HAP-1 (cell line): ENCODE data around the gene RFX6.

Experiments used
- DNase-seq, 2 experiments: peaks; one replicate each; pipeline ENCODE4 v3.0.0-alpha.2; 2016 to 2020; ENCODE audit warnings: low spot score in 2 of 2
- H3K27me3 ChIP-seq: fragments of 250-450 bp; sonication (Bioruptor Pico); 2 replicates; pipeline ENCODE4 v1.5.1; 2020; ENCODE audit warnings: low read depth, mild to moderate bottlenecking, moderate library complexity
- H3K36me3 ChIP-seq: fragments of 250-450 bp; sonication (Bioruptor Pico); replicated peaks from 2 replicates; pipeline ENCODE4 v1.5.1; 2020; ENCODE audit warnings: mild to moderate bottlenecking
- H3K4me1 ChIP-seq: fragments of 250-450 bp; sonication (Bioruptor Pico); 2 replicates; pipeline ENCODE4 v1.5.1; 2020; ENCODE audit warnings: mild to moderate bottlenecking
- H3K4me3 ChIP-seq: fragments of 250-450 bp; sonication (Bioruptor Pico); 2 replicates; pipeline ENCODE4 v1.5.1; 2020; ENCODE audit warnings: mild to moderate bottlenecking, moderate library complexity
- H3K9me3 ChIP-seq: fragments of 250-450 bp; sonication (Bioruptor Pico); 2 replicates; pipeline ENCODE4 v1.5.1; 2020; ENCODE audit warnings: mild to moderate bottlenecking, moderate library complexity
- in situ Hi-C: fragments of 300-500 bp; cut with MboI; formaldehyde crosslinking; loops from 3 replicates; pipeline ENCODE4 v1.14.3; 2020; ENCODE audit warnings: low sequenced_read_pairs, inconsistent platforms, mixed read lengths

RFX6 gene

GRCh38 chr6:116928677-116929076 is 51.6 kb downstream of the RFX6 start:
- peaks cover 32% of the 10 kb centered on the region for H3K27me3 ChIP-seq
- H3K9me3 ChIP-seq = no peaks in the 10 kb centered on the region
- H3K4me3 ChIP-seq = no peak overlapping the region
- H3K4me1 ChIP-seq = peaks cover 4% of the 10 kb centered on the region; the same call in 1 of the 2 replicates
- no peaks in the 10 kb centered on the region for H3K36me3 ChIP-seq
- in situ Hi-C loops = no loop called here
- no peak for DNase-seq

- Histone ChIP-seq H3K4me1 (peaks cover 4% of the 10 kb centered on the region; the same call in 1 of the 2 replicates), H3K9me3 (no peaks in the 10 kb centered on the region), H3K36me3 (no peaks in the 10 kb centered on the region), H3K4me3 (no peak overlapping the region), H3K27me3 (peaks cover 24% of the 10 kb centered on the region)
- DNase-seq = no peak
- in situ Hi-C loops = no loop called here
Measured at GRCh38 chr6:116929825-116930224, 52.8 kb downstream of the RFX6 start.

DNA sequence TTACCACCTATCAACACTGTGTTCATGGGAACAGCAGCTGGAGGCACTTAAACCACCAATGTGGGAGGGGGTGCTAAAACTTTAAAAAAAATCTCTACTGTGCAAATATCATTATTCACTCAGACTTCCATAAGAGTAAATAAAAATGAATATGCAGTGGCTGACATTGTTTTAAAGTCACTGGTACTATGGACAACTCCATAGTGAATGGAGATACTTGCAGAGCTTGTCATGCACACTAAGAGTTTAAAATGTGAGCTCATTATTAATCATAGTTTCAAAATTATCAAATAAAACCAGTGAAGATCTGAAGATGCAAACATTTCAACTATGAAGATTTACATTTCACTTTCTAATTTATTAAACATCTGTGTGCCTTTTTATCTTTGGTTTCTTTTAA is 54.4 kb downstream of the RFX6 start:
- Histone ChIP-seq H3K36me3 (no peaks in the 10 kb centered on the region), H3K27me3 (peaks cover 25% of the 10 kb centered on the region), H3K4me1 (peaks cover 4% of the 10 kb centered on the region; the same call in 1 of the 2 replicates), H3K4me3 (no peak overlapping the region), H3K9me3 (no peaks in the 10 kb centered on the region)
- in situ Hi-C loops = no loop called here
- no peak for DNase-seq

GRCh38 chr6:116932496-116932895 is 55.5 kb downstream of the RFX6 start:
- Histone ChIP-seq H3K9me3 (no peaks in the 10 kb centered on the region), H3K4me3 (no peak overlapping the region), H3K4me1 (peaks cover 4% of the 10 kb centered on the region; the same call in 1 of the 2 replicates), H3K27me3 (peaks cover 34% of the 10 kb centered on the region), H3K36me3 (no peaks in the 10 kb centered on the region)
- in situ Hi-C loops = no loop called here
- no peak for DNase-seq

- Histone ChIP-seq H3K4me1 (peaks cover 4% of the 10 kb centered on the region; the same call in 1 of the 2 replicates), H3K36me3 (no peaks in the 10 kb centered on the region), H3K4me3 (no peak overlapping the region), H3K9me3 (no peaks in the 10 kb centered on the region), H3K27me3 (peaks cover 36% of the 10 kb centered on the region)
- DNase-seq = no peak
- in situ Hi-C loops = no loop called here
Measured at GRCh38 chr6:116933485-116933884, 56.4 kb downstream of the RFX6 start.

GRCh38 chr6:116938305-116938704 is 61.3 kb downstream of the RFX6 start:
- in situ Hi-C loops = no loop called here
- DNase-seq = no peak
- Histone ChIP-seq H3K27me3 (peaks cover 36% of the 10 kb centered on the region), H3K4me1 (no peaks in the 10 kb centered on the region), H3K9me3 (no peaks in the 10 kb centered on the region), H3K36me3 (no peaks in the 10 kb centered on the region), H3K4me3 (no peak overlapping the region)

DNA sequence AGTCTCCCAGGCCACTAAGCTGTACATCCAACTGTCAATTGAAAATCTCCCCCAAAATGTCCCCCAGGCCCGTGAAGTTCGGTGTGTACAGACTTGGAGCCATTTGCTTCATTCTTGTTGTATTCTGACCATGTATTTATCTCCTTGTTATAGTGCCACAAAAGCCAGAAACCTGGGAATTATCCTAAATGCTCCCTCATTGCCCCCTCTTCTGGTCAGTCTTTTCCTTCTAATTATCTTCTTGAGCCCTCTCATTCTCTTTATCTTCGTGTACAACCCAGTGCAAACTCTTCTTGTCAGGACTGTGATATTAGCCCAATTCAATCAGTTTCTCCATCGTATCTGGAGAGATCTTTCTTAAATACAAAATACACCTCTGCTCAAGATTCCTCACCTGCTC is 64.7 kb downstream of the RFX6 start:
- H3K36me3 ChIP-seq = no peaks in the 10 kb centered on the region
- in situ Hi-C loops = no loop called here
- H3K4me3 ChIP-seq = no peak overlapping the region
- H3K27me3 ChIP-seq = peaks cover 54% of the 10 kb centered on the region
- H3K4me1 ChIP-seq = no peaks in the 10 kb centered on the region
- no peaks in the 10 kb centered on the region for H3K9me3 ChIP-seq
- no peak for DNase-seq

DNA sequence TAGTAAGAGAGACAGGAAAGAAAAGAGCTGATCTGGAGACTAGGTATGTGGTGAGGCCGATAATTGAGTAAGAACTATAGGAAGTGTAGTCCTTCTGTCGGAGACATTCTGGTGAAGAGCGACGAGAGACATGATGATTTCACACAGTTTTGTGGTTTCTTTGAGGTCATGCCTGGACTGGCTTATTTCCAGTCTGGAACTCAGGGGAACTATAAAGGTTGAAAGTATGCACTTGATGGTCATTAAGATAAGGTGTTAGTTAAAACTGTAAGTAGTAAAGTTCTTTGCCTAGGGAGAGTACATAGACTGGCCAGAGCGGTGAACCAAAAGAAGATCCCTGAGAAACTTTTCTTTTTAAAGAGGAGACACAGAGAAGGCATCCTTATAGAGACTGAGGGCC is 68.8 kb downstream of the RFX6 start:
- no peak for DNase-seq
- Histone ChIP-seq H3K4me1 (no peaks in the 10 kb centered on the region), H3K9me3 (no peaks in the 10 kb centered on the region), H3K4me3 (no peak overlapping the region), H3K36me3 (no peaks in the 10 kb centered on the region), H3K27me3 (peaks cover 51% of the 10 kb centered on the region)
- in situ Hi-C loops = no loop called here

DNA sequence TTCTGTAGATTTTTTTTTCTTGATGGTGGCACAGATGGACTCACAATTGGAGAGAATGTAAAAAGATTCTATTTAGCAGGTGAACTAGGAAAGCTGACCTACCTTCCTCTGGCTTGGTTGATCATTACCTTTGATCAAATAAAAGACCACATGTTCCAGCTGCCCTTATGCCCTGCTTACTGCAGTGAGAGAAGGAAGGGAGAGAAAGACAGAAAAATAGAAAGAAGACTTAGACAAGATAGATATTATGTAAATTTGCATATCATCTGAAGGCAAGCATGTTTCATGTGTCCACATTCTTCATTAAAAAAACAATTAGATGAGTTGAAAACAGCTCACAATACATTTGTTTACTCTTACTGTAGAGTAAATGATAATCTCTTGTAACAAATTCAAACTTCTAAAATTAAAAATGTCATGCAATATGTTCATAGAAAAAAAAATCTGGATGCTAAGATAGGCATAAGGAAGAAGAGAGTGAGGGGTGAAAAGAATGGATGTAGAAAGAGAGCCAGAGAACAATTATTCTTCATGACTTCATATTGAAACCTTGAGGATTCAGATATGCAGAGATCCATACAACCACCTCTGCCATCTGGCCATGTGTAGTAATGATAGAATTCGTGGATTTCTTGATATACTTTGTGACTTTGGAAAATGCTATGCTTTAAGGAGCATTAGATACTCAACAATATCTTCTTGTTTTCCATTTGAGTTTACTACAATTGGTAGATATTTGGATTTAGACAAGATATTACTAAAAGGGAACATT is 71.7 kb downstream of the RFX6 start:
- no peaks in the 10 kb centered on the region for H3K36me3 ChIP-seq
- H3K27me3 ChIP-seq = peaks cover 54% of the 10 kb centered on the region
- no peaks in the 10 kb centered on the region for H3K9me3 ChIP-seq
- no peak for DNase-seq
- H3K4me1 ChIP-seq = no peaks in the 10 kb centered on the region
- in situ Hi-C loops = no loop called here
- no peak overlapping the region for H3K4me3 ChIP-seq

GRCh38 chr6:116949964-116950363 is 72.9 kb downstream of the RFX6 start:
- H3K27me3 ChIP-seq = peaks cover 42% of the 10 kb centered on the region
- in situ Hi-C loops = no loop called here
- no peaks in the 10 kb centered on the region for H3K4me1 ChIP-seq
- no peaks in the 10 kb centered on the region for H3K9me3 ChIP-seq
- DNase-seq = no peak
- H3K4me3 ChIP-seq = no peak overlapping the region
- H3K36me3 ChIP-seq = no peaks in the 10 kb centered on the region

DNA sequence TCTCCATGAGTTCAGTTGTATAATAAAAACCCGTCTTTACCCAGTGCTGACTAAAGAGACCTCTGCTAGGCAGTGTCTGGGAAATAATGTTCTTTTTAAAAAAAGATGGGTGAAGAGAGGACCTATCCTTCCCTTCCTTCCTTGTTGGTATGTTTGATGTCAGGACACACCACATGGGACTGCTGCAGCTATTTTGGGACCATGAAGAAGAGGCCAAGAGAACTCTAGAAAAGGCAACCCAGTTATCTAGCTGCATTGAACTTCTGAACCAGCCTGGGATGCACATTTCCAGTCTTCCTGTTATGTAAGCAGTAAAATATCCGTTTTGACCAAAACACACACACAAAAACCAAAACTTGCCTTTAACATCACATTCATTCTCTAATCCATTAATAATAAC is 77.3 kb downstream of the RFX6 start:
- H3K36me3 ChIP-seq = no peaks in the 10 kb centered on the region
- H3K4me3 ChIP-seq = no peak overlapping the region
- no peaks in the 10 kb centered on the region for H3K4me1 ChIP-seq
- DNase-seq = no peak
- peaks cover 17% of the 10 kb centered on the region for H3K27me3 ChIP-seq
- in situ Hi-C loops = no loop called here
- no peaks in the 10 kb centered on the region for H3K9me3 ChIP-seq

GRCh38 chr6:116954938-116955337 is 77.9 kb downstream of the RFX6 start:
- Histone ChIP-seq H3K27me3 (peaks cover 11% of the 10 kb centered on the region), H3K36me3 (no peaks in the 10 kb centered on the region), H3K4me3 (no peak overlapping the region), H3K9me3 (no peaks in the 10 kb centered on the region), H3K4me1 (no peaks in the 10 kb centered on the region)
- DNase-seq = no peak
- in situ Hi-C loops = no loop called here

GRCh38 chr6:116955773-116956172 is 78.7 kb downstream of the RFX6 start:
- in situ Hi-C loops = no loop called here
- DNase-seq = no peak
- no peaks in the 10 kb centered on the region for H3K9me3 ChIP-seq
- H3K27me3 ChIP-seq = peaks cover 7% of the 10 kb centered on the region
- H3K36me3 ChIP-seq = no peaks in the 10 kb centered on the region
- no peaks in the 10 kb centered on the region for H3K4me1 ChIP-seq
- no peak overlapping the region for H3K4me3 ChIP-seq

DNA sequence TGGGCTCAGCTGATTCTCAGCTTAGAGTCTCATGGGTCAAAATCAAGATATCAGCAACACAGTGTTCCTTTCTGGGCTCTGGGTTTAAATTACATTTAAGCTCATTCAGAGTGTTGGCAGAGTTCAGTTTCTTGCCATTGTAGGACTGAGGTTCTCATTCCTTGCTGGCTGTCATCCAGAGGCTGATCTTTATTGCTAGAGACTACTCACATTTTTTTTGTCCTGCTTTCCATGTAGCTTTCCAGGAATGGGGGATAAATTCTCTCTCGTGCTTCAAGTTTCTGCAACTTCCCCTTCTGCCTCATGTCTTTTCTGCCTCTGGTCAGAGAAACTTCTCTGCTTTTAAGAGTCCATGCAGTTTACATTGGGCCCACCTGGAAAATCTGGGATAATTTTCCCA is 86.9 kb downstream of the RFX6 start:
- in situ Hi-C loops = no loop called here
- no peak for DNase-seq
- Histone ChIP-seq H3K36me3 (no peaks in the 10 kb centered on the region), H3K4me1 (no peaks in the 10 kb centered on the region), H3K9me3 (no peaks in the 10 kb centered on the region), H3K4me3 (no peak overlapping the region), H3K27me3 (peaks cover 17% of the 10 kb centered on the region)
